ENCODE results near the gene FLT3. TPM values are rescaled to one million over a fixed set of nuclear protein-coding genes. Genes with fewer than 3 reads are reported as not detected.

FLT3 gene
- total and polyA plus RNA-seq, 2 of the 13 experiments (the other 11 are each of a cell fraction or from before 2014, with no cell fraction given): not detected

- TF ChIP-seq FOXP4 (CRISPR knock-in tag; IDR thresholded peaks at IDR 0.05): peak; percentile 81
- TF ChIP-seq SALL1 (CRISPR knock-in tag; IDR thresholded peaks at IDR 0.05): peak; percentile 29; the same call in 1 of the 2 replicates
- TF ChIP-seq RARG (CRISPR knock-in tag; IDR thresholded peaks at IDR 0.05; ENCODE audit: low read depth): no peak
- TF ChIP-seq MED1 (CRISPR knock-in tag; IDR thresholded peaks at IDR 0.05): peak; percentile 58
- peak; percentile 72 for TF ChIP-seq BHLHE40 (IDR thresholded peaks at IDR 0.05; ENCODE audit: low read length)
- TF ChIP-seq HHEX (CRISPR knock-in tag; IDR thresholded peaks at IDR 0.05): 0 out of 2 replicates have a peak, but pooled peaks have one; percentile 7
- TF ChIP-seq, protein P1, sequence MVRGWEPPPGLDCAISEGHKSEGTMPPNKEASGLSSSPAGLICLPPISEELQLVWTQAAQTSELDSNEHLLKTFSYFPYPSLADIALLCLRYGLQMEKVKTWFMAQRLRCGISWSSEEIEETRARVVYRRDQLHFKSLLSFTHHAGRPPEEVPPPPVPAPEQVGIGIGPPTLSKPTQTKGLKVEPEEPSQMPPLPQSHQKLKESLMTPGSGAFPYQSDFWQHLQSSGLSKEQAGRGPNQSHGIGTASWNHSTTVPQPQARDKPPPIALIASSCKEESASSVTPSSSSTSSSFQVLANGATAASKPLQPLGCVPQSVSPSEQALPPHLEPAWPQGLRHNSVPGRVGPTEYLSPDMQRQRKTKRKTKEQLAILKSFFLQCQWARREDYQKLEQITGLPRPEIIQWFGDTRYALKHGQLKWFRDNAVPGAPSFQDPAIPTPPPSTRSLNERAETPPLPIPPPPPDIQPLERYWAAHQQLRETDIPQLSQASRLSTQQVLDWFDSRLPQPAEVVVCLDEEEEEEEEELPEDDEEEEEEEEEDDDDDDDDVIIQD (CRISPR knock-in tag; IDR thresholded peaks at IDR 0.05; ENCODE audit: low read depth): peak; percentile 65; the same call in 1 of the 2 replicates
- TF ChIP-seq FOXJ3 (CRISPR knock-in tag; IDR thresholded peaks at IDR 0.05; ENCODE audit: borderline replicate concordance): peak; percentile 81; the same call in 1 of the 2 replicates
- TF ChIP-seq ATRX (CRISPR knock-in tag; IDR thresholded peaks at IDR 0.05; ENCODE audit: borderline replicate concordance): no peak
- TF ChIP-seq ZBTB34 (CRISPR knock-in tag; IDR thresholded peaks at IDR 0.05): peak; percentile 34; the same call in 1 of the 2 replicates
- peak; percentile 99 for TF ChIP-seq FOXA1 (IDR thresholded peaks at IDR 0.05)
- peak; percentile 97 for TF ChIP-seq FOXA1 (CRISPR knock-in tag; IDR thresholded peaks at IDR 0.05)
- 0 out of 2 replicates have a peak, but pooled peaks have one; percentile 25 for TF ChIP-seq ZNF317 (CRISPR knock-in tag; IDR thresholded peaks at IDR 0.05)
- no peak for TF ChIP-seq EED (CRISPR knock-in tag; IDR thresholded peaks at IDR 0.05)
- TF ChIP-seq ZNF558 (CRISPR knock-in tag; IDR thresholded peaks at IDR 0.05; ENCODE audit: borderline replicate concordance): no peak
- TF ChIP-seq LCORL (IDR thresholded peaks at IDR 0.05): no peak
- TF ChIP-seq LCORL (CRISPR knock-in tag; IDR thresholded peaks at IDR 0.05): peak; percentile 35; the same call in 1 of the 2 replicates
- no peak for TF ChIP-seq SRY (CRISPR knock-in tag; IDR thresholded peaks at IDR 0.05)
- TF ChIP-seq IRF2 (CRISPR knock-in tag; IDR thresholded peaks at IDR 0.05): 0 out of 2 replicates have a peak, but pooled peaks have one; percentile 33
- no peak for TF ChIP-seq ZFYVE20 (CRISPR knock-in tag; IDR thresholded peaks at IDR 0.05; ENCODE audit: borderline replicate concordance, low read depth)
- peak; percentile 51; the same call in 1 of the 2 replicates for TF ChIP-seq POGZ (CRISPR knock-in tag; IDR thresholded peaks at IDR 0.05)
- TF ChIP-seq, protein P2, sequence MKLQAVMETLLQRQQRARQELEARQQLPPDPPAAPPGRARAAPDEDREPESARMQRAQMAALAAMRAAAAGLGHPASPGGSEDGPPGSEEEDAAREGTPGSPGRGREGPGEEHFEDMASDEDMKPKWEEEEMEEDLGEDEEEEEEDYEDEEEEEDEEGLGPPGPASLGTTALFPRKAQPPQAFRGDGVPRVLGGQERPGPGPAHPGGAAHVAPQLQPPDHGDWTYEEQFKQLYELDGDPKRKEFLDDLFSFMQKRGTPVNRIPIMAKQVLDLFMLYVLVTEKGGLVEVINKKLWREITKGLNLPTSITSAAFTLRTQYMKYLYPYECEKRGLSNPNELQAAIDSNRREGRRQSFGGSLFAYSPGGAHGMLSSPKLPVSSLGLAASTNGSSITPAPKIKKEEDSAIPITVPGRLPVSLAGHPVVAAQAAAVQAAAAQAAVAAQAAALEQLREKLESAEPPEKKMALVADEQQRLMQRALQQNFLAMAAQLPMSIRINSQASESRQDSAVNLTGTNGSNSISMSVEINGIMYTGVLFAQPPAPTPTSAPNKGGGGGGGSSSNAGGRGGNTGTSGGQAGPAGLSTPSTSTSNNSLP (IDR thresholded peaks at IDR 0.05; ENCODE audit: low read depth, low read length): peak; percentile 89
- no peak for TF ChIP-seq ATF2 (CRISPR knock-in tag; IDR thresholded peaks at IDR 0.05)
- TF ChIP-seq GABPA (IDR thresholded peaks at IDR 0.05; ENCODE audit: low read depth, low read length): no peak
- 0 out of 2 replicates have a peak, but pooled peaks have one; percentile 22 for TF ChIP-seq GABPA (CRISPR knock-in tag; IDR thresholded peaks at IDR 0.05; ENCODE audit: low read depth)
These were observed 44.7 kb upstream of the FLT3 start (continued) for GRCh38 chr13:28145049-28145448.
